Measurements from ENCODE around the gene CD38.

The CD38 gene

DNA sequence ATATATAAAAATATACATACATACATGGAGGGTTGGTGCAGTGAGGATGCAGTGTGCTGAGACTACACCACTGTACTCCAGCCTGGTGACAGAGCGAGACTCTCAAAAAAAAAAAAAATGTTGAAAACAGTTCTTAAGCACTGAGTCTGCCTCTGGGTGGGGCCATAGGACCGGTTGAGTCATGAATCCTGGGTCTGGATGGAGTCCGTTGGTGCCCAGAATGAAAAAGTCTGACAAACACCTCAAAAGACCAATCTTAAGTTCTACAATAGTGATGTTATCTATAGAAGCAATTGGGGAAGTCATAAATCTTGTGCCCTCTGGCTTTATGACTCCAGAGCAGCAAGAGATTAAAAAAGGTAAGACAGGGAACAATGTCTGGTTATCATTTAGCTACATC is 90.0 kb downstream of the CD38 start:
- DNase-seq (ENCODE audit: low spot score), result no peak

DNA sequence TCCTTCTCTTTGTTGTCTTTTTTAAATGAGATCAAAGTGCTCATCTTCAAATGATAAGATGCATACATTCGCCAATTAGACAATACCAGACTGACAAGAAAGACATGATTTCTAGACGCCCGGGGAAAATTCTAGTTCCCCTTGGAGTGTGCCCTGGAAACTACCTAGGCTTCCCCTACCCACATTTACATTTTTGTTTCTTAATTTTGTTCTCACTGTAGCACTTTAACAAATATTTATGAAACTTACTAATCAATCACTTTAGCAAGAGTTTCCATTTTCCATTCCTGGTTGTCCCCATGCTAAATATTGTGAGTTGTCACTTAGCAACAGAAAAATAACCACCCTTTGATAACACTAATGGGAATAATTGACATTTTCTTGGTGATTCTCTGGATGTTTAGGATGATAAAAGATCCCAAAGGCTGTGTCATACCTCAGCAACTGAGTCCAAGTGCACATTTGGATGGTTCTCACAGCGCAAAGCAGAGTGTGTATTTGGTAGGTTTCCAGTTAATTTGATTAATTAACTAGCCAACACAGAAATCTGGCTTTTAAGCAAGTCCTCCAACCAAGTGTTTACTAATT is 90.8 kb downstream of the CD38 start:
- no peak for DNase-seq (ENCODE audit: low spot score)

DNA sequence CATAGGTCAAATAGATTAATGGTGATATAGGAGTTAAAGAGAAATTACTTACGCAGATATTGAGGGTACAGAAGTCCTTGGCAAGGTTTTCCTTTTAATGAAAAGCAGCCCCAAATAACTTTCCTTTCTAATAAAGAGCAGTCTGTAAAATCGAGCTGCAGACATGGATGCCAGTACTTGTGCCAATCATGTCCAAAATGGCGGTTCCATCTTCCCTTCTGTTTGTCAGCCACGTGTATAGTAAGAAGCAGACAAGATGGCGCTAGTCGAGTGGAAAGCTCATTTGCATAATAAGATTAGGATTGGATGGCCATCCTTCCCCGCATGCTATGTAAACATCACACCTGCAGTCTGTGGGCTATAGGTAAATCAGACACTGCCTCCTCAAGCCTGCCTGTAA is 92.0 kb downstream of the CD38 start:
- no peak for DNase-seq (ENCODE audit: low spot score)

DNA sequence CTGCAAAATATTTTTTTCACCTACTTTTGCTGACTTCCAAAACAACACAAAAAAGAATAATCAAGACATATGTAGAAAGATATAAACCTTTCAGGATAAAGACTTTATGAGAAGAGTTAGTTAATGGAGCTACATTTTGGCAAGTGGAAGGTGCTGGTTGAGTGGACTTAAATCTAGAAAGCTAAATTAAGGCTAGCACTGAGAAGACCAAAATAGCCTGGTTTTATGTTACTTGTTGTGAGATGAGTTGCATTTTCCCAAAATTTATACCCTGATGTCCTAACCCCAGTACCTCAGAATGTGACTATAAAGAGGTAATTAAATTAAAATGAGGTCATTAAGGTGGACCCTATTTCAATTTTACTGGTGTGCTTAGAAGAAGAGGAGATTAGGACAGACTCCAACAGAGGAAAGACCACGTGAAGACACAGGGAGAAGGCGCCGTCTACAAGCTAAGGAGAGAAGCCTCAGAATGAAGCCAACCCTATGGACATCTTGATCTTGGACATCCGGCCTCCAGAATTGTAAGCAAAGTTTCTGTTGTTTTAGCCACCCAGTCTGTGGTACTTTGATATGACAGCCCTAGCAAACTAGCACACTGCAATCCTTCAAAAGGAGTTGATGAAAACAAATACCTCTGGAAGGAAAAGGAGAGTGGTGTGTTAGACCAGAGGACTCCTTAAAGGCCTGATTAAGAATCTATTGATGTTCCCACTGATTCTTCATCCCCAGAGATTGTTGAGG is 93.0 kb downstream of the CD38 start:
- no peak for DNase-seq (ENCODE audit: low spot score)

DNA sequence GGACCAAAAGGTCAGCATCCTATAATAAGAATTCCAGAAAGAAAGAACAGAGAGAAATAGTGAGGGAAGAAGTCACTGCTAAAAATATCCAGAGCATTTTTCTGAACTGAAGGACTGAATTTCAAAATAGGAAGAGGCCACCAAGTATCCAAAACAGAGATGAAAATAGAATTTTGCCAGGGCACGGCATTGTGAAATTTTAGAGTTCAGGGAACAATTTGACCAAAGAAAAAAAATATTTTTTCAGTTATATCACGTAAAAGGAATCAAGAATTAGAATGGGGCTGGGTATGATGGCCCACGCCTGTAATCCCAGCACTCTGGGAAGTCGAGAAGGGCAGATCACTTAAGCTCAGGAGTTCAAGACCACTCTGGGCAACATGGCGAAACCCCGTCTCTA is 95.0 kb downstream of the CD38 start:
- no peak for DNase-seq (ENCODE audit: low spot score)

DNA sequence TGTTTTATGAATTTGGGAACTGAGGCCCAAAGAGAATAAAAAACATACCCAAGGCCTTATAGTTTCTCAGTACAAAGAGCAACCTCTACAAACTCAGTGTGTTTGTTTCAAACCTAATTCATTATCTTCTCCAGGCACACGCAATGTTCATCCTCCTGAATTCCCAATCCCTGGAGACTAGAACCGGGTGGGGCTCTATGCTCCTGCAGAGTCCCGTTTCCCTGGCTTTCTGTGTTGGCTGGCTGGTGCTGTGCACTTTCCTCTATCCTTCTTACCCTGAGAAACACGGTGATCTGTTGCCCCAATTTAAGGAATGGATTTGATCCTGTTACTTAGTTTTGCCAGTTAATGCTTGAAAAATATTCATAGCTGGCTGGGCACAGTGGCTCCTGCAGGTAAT is 96.5 kb downstream of the CD38 start:
- no peak for DNase-seq (ENCODE audit: low spot score)

DNA sequence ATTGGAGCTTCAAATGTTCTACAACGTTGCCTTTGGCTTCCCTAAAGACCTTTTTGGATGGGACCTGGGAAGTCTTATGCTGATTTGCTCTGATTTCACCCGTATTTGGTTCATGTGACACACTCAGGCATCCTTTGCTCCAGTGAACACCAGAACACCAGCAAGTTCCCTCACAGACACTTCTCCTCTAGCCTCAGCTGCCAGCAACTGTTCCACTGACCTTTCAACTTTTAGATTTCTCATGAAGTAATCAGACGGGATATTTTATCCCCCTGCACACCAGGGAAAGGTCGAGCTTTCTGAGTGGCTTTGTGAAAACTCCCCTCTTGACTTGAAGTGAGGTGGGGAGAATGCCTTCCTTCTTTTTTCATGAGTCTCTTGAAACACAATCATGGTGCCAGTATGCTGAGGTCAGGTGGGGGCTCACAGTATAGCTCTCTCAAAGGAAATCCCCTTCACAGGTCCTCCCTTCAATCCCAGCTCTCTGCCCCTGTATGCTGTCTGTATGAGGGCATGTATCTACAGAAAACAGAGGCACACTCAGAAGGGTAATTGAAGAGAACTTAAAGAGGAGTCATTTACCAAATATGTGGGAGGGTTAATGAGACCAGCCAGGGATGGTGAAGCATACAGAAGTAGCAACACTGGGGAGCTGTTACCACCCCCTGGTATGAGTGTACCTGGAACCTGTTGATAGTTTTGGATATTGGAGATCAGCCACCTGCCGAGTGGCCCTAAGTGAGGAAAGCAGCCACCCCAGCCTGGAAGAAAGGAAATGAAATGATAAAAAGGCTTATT is 97.7 kb downstream of the CD38 start:
- no peak for DNase-seq (ENCODE audit: low spot score)

- no peak for DNase-seq (ENCODE audit: low spot score)
Observed at GRCh38 chr4:15878011-15878410, 99.9 kb downstream of the CD38 start.

GRCh38 chr4:15881820-15882219 is 103.7 kb downstream of the CD38 start:
- DNase-seq (ENCODE audit: low spot score), result no peak

DNA sequence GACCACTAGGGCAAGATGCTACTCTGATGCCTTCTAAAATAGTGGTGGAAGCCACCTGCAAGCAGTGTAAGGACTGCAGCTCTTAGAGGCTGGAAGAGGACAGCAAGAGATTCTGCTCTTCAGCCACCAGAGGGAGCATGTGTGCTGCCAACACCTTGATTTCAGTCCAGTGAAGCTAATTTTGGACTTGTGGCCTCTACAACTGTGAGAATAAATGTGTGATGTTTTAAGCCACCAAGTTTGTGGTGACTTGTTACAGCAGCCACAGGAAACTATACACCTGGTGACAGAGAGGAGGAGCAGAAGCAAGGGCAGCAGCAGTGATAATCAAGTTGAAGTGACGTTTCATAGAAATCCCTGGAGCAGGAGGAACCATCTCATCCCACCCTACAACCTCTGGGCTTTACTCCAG is 104.6 kb downstream of the CD38 start:
- DNase-seq (ENCODE audit: low spot score), result peak; percentile 21

GRCh38 chr4:15883610-15884243 is 105.6 kb downstream of the CD38 start:
- no peak for DNase-seq (ENCODE audit: low spot score)

GRCh38 chr4:15884666-15885065 is 106.5 kb downstream of the CD38 start:
- DNase-seq (ENCODE audit: low spot score), result no peak

GRCh38 chr4:15885422-15885821 is 107.3 kb downstream of the CD38 start:
- no peak for DNase-seq (ENCODE audit: low spot score)

GRCh38 chr4:15888515-15888914 is 110.4 kb downstream of the CD38 start:
- no peak for DNase-seq (ENCODE audit: low spot score)

DNA sequence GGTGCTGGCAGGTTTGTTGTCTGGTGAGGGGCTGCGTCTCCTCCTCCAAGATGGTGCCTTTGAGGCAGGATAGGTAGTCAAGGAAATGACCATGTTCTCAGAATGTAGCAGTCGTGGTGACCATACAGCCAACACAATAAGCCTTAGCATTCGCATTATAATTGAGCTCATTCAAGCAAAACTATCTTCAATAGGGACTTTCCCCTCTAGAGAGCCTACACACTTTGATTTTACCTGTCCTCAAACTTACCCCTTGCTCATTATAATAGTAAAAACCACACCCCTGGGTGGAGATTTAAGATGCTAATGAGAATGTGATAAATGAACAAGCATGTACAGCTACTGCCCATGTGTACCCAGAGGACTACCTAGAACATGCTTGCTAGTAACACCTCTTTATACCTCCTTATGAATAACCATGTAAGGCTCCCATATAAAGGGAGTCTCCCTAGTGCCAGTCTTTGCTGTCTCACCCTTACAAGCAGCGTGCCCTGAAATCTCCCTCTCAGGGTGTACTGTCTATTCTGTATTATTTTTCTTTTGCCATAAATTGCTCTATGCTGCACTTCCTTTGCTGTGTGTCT is 112.2 kb downstream of the CD38 start:
- DNase-seq (ENCODE audit: low spot score), result no peak

- no peak for DNase-seq (ENCODE audit: low spot score)
Observed at GRCh38 chr4:15891312-15891711, 113.2 kb downstream of the CD38 start.

DNA sequence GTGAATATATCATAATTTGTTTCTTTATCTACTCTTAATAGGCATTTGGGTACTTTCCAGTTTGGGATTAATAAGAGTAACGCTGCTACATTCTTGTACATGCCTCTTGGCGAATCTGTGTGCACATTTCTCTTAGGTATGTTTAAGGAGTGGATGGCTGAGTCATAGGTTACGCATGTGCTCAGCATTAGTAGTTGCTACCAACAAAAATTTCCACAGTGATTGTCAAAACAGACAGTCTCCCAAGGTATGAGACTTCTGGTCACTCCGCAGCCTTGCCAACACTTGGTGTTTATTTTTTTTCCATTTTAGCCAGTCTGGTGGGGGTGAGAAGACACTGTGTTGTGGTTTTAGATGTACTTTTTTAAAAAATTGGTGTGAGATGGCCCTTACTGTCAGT is 115.8 kb downstream of the CD38 start:
- DNase-seq (ENCODE audit: low spot score), result no peak

- DNase-seq (ENCODE audit: low spot score), result no peak
Observed at GRCh38 chr4:15894393-15894792, 116.3 kb downstream of the CD38 start.

GRCh38 chr4:15894921-15895916 is 117.1 kb downstream of the CD38 start:
- no peak for DNase-seq (ENCODE audit: low spot score)

- DNase-seq (ENCODE audit: low spot score), result no peak
Observed at GRCh38 chr4:15897577-15897976, 119.4 kb downstream of the CD38 start.

DNA sequence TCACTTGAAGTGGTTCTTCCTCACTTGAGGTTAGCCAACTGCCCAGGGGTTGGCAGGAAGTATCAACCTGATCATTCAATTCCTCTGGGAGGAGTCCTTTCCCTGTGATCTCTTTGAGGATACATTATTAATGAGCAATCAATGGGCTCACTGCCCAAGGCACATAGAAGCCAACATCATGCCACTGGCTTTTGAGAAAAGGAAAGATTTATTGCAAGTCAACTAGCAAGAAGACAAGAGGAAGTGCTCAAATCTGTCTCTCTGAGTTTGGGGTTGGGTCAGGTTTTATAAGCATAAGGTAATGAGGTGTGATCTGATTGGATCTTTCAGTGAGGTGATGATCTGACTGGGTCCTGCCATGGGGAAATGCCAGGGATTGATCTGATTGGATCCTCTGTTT is 120.8 kb downstream of the CD38 start:
- DNase-seq (ENCODE audit: low spot score), result no peak

Data from COLO829 (cell line).